ENCODE data around the gene KRIT1. TPM values are rescaled to one million over a fixed set of nuclear protein-coding genes. Genes with fewer than 3 reads are reported as not detected.

KRIT1 gene
- total and polyA plus RNA-seq, 2 donors (not counting 3 experiments of a cell fraction or from before 2014, with no cell fraction given) = 22.8 to 43.7 TPM

DNA sequence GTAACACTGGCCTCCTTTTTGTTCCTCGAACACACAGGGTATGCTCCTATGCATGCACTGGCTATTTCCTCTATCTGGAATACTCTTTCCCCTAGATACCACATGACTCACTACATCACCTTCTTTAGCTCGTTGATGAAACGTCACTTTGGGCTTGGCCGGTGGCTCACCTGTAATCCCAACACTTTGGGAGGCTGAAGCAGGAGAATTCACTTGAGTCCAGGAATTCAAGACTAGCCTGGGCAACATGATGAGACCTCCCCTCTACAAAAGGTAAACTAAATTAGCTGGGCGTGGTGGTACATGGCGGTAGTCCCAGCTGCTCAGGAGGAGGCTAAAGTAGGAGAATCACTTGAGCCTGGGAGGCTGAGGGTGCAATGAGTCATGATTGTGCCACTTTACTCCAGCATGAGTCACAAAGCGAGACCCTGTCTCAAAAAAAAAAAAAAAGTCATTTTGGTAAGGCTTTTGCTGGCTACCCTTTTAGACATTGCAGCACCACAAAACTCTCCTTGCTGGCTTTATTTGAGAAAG, 14.6 kb upstream of the KRIT1 start:
- H3K27me3 ChIP-seq (ENCODE audit: control insufficient read depth in 2 of 2, insufficient read depth in 2 of 2, low read length in 2 of 2) = no peaks in the 10 kb centered on the region
- ChIA-PET CTCF (no interaction called here), POLR2A (no interaction called here)
- no peaks in the 10 kb centered on the region for H3K9me3 ChIP-seq (replicated peaks; ENCODE audit: control insufficient read depth, insufficient read depth, low read length)
- TF ChIP-seq, protein P1, sequence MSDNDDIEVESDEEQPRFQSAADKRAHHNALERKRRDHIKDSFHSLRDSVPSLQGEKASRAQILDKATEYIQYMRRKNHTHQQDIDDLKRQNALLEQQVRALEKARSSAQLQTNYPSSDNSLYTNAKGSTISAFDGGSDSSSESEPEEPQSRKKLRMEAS (IDR thresholded peaks at IDR 0.05; ENCODE audit: insufficient read depth, insufficient read length) = no peak
- TF ChIP-seq GATA2 (IDR thresholded peaks at IDR 0.05; ENCODE audit: insufficient read depth, insufficient read length, low read depth, low read length) = no peak
- TF ChIP-seq POLR2AphosphoS5 (IDR thresholded peaks at IDR 0.05; ENCODE audit: insufficient read depth, low read depth, low read length) = no peak
- no peak for TF ChIP-seq EZH2 (IDR thresholded peaks at IDR 0.05; ENCODE audit: borderline replicate concordance, low read depth, low read length, severe bottlenecking)
- TF ChIP-seq JUN (IDR thresholded peaks at IDR 0.05; ENCODE audit: borderline replicate concordance, insufficient read depth, insufficient read length, low read depth) = no peak
- TF ChIP-seq FOS (IDR thresholded peaks at IDR 0.05; ENCODE audit: borderline replicate concordance, insufficient read depth, low read length) = no peak
- TF ChIP-seq MYC (IDR thresholded peaks at IDR 0.05; ENCODE audit: low read depth, low read length) = no peak
- TF ChIP-seq POLR2A (IDR thresholded peaks at IDR 0.05; ENCODE audit: low read depth, low read length) = no peak
- TF ChIP-seq, protein P2, sequence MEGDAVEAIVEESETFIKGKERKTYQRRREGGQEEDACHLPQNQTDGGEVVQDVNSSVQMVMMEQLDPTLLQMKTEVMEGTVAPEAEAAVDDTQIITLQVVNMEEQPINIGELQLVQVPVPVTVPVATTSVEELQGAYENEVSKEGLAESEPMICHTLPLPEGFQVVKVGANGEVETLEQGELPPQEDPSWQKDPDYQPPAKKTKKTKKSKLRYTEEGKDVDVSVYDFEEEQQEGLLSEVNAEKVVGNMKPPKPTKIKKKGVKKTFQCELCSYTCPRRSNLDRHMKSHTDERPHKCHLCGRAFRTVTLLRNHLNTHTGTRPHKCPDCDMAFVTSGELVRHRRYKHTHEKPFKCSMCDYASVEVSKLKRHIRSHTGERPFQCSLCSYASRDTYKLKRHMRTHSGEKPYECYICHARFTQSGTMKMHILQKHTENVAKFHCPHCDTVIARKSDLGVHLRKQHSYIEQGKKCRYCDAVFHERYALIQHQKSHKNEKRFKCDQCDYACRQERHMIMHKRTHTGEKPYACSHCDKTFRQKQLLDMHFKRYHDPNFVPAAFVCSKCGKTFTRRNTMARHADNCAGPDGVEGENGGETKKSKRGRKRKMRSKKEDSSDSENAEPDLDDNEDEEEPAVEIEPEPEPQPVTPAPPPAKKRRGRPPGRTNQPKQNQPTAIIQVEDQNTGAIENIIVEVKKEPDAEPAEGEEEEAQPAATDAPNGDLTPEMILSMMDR (IDR thresholded peaks at IDR 0.05; ENCODE audit: extremely low read depth in 1 of 2, insufficient read depth in 1 of 2, low read depth in 1 of 2, low read length in 2 of 2) = no peak
- H3K27ac ChIP-seq (ENCODE audit: insufficient read depth, low read depth, low read length) = no peak overlapping the region
- H3K36me3 ChIP-seq (ENCODE audit: control insufficient read depth in 2 of 2, extremely low read depth in 1 of 2, insufficient read depth in 2 of 2, low read length in 2 of 2) = peaks cover 0 to 3% of the 10 kb centered on the region in 2 experiments
- intact Hi-C loops (cut with micrococcal nuclease) (no loop called here), dilution Hi-C loops (cut with MboI; ENCODE audit: extremely low pct_ligation_motif_present, low sequenced_read_pairs) (no loop called here)
- no peak overlapping the region for H3K4me3 ChIP-seq (replicated peaks in 1 of 3; ENCODE audit: insufficient read depth in 1 of 3, low read depth in 1 of 3, low read length in 3 of 3)
- H2AFZ ChIP-seq (ENCODE audit: low read depth, low read length) = no peak overlapping the region
- peaks cover 4% of the 10 kb centered on the region for H4K20me1 ChIP-seq (replicated peaks; ENCODE audit: control insufficient read depth, extremely low read depth, insufficient read depth, low read length)
- DNase-seq (ENCODE audit: low read depth, low spot score) (no peak), FAIRE-seq (no peak)
- H3K4me1 ChIP-seq (ENCODE audit: control insufficient read depth, extremely low read depth, insufficient read depth, low read length) = no peaks in the 10 kb centered on the region
- no TSS peak for BruUV-seq (replicated peaks)
- peaks cover 46% of the 10 kb centered on the region for H3K79me2 ChIP-seq (ENCODE audit: control insufficient read depth, insufficient read depth, low read length)
- H3K4me2 ChIP-seq (ENCODE audit: insufficient read depth, low read length) = no peak overlapping the region
- H3K9ac ChIP-seq (replicated peaks; ENCODE audit: extremely low read depth, insufficient read depth, low read length) = no peak overlapping the region
- no peaks in the 10 kb centered on the region for H3K9me1 ChIP-seq (replicated peaks; ENCODE audit: control insufficient read depth, extremely low read depth, insufficient read depth, low read length)
